Measurements from ENCODE around the gene ANGPTL7. TPM values are rescaled to one million over a fixed set of nuclear protein-coding genes. Genes with fewer than 3 reads are reported as not detected.

ANGPTL7 gene
- total RNA-seq, 1 donor from 2014 or later = not detected

DNA sequence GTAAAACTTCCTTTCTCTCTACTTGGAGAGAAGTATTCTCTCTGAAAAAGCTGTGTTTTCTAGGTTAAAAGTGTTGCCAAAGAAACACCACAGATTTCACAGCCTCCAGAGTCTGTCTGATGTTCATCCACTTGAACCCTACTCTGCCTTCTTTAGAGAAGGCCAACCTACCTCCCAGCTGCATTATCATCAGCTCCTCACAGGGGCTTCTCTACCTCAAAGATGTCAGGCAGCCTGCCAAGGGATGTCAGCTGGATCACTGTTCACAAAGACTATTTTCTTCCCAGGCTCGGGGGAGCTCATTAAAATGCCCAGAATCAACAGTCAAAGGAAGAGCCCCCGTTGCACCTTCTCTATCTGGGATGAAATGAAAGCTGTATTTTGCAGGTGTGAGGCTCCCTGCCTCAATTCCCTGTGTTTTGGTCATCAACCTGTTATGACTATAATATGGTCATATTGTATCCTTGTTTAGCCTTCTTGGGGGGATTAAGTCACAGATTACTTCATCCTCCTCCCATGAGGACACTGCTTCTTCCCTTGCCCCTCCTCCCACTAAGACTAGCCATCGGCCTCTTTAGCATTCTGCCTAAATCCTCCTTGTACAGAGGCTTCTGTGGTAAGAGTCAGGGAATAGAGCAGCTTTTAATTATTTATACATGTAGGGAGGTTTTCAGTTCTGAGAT lies 25.7 kb downstream of the ANGPTL7 start:
- H3K36me3 ChIP-seq (ENCODE audit: control insufficient read depth, insufficient read depth, low read length) = peaks cover 15% of the 10 kb centered on the region
- FAIRE-seq (no peak), DNase-seq (ENCODE audit: low read depth) (no peak)
- TF ChIP-seq, protein P1, sequence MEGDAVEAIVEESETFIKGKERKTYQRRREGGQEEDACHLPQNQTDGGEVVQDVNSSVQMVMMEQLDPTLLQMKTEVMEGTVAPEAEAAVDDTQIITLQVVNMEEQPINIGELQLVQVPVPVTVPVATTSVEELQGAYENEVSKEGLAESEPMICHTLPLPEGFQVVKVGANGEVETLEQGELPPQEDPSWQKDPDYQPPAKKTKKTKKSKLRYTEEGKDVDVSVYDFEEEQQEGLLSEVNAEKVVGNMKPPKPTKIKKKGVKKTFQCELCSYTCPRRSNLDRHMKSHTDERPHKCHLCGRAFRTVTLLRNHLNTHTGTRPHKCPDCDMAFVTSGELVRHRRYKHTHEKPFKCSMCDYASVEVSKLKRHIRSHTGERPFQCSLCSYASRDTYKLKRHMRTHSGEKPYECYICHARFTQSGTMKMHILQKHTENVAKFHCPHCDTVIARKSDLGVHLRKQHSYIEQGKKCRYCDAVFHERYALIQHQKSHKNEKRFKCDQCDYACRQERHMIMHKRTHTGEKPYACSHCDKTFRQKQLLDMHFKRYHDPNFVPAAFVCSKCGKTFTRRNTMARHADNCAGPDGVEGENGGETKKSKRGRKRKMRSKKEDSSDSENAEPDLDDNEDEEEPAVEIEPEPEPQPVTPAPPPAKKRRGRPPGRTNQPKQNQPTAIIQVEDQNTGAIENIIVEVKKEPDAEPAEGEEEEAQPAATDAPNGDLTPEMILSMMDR (IDR thresholded peaks at IDR 0.05; ENCODE audit: insufficient read depth, low read length, severe bottlenecking) = no peak
- H3K27me3 ChIP-seq (ENCODE audit: control insufficient read depth, insufficient read depth, low read length) = no peaks in the 10 kb centered on the region
- H3K4me3 ChIP-seq (ENCODE audit: low read depth, low read length) = no peak overlapping the region

DNA sequence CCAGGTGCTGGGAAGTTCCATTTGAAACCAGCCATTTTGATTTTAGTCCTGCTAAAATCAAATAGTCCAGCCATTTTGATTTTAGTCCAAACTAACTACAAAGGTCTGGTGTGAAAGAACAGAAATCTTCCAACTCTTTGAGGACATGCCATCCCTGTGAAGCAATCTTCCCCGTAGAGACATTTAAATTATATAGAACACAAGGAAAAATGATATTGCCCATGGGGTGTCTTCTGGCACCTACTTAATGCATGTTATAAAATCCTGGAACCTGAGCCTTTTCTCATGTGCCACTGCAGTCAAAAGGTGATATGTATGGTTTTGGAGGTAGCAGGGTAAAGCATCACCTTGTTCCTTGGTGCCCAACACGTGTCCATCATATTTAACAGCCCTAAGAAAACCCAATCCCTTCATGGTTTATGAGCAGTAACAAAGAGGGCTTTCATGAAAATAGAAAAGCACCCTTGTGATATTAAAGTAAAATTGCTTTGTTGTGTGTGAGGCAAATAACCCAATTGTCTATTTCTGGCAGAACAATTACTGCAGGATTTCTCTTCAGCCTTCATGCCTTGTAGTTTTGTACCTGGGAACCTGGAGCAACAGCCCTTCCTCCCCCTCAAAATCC lies 26.3 kb downstream of the ANGPTL7 start:
- TF ChIP-seq, protein P1 (IDR thresholded peaks at IDR 0.05; ENCODE audit: insufficient read depth, low read length, severe bottlenecking) = no peak
- FAIRE-seq = no peak

DNA sequence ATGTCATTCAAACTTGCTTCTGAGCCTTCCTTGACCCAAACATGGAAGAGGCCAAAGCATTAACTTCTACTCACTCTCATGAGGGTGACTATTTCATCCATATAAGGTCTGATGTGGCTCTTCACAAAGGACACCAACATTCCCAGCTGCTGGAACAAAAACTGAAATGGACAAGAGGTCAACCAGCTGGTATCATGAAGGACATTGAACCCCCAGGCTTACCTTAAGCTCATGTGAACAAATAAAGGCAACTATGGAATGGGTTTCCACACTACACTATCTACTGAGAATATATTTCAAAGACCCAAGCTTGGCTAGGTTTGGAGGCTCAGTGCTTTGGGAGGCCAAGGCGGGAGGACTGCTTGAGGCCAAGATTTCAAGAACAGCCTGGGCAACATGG lies 26.9 kb downstream of the ANGPTL7 start:
- DNase-seq (ENCODE audit: low read depth) (no peak), FAIRE-seq (no peak)
- H3K4me3 ChIP-seq (ENCODE audit: low read depth, low read length) = no peak overlapping the region
- H3K36me3 ChIP-seq (ENCODE audit: control insufficient read depth, insufficient read depth, low read length) = peaks cover 14% of the 10 kb centered on the region
- TF ChIP-seq, protein P1 (IDR thresholded peaks at IDR 0.05; ENCODE audit: insufficient read depth, low read length, severe bottlenecking) = no peak
- H3K27me3 ChIP-seq (ENCODE audit: control insufficient read depth, insufficient read depth, low read length) = no peaks in the 10 kb centered on the region

More for the DNA sequence above, 26.3 kb downstream of the ANGPTL7 start:
- Histone ChIP-seq H3K27me3 (ENCODE audit: control insufficient read depth, insufficient read depth, low read length) (no peaks in the 10 kb centered on the region), H3K36me3 (ENCODE audit: control insufficient read depth, insufficient read depth, low read length) (peaks cover 15% of the 10 kb centered on the region), H3K4me3 (ENCODE audit: low read depth, low read length) (no peak overlapping the region)
- no peak for DNase-seq (ENCODE audit: low read depth)

DNA sequence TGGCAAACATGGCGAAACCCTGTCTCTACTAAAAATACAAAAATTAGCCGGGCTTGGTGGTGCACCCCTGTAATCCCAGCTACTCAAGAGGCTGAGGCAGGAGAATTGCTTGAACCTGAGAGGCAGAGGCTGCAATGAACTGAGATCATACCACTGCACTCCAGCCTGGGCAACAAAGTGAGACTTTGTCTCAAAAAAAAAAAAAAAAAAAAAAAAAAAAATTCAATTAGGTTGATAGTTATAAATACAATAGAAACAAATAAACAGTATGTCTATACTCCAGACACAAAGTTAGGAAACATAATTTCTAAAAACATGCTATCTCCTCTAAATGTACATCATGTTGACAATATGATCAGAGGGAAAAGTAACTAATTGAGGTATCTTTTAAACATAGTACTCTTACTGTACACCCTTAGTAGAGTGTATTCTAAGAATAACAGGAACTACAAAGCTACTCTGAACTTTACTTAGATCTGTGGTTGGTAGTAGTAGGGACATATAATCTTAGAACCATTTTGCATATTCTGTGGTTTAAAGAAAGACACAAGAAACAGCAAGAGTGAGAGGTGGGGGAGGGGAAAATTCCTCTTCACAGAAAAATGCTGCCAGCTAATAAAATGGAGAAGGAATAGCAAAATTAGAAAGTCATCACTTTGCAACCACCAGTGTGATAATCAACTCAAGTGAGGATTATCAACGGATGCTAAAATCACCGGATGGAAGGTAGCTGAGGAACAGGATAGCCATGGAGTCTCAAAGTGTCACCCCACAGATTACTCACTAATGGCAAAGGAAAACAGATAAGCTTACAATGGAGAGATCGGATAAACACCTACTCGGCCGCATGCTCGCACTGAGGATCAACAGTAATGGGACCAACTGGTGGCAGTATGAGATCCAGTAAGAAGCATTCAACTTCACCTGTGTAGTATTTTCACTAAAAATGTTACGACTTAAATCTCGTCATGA lies 38.2 kb downstream of the ANGPTL7 start:
- no peak for FAIRE-seq

DNA sequence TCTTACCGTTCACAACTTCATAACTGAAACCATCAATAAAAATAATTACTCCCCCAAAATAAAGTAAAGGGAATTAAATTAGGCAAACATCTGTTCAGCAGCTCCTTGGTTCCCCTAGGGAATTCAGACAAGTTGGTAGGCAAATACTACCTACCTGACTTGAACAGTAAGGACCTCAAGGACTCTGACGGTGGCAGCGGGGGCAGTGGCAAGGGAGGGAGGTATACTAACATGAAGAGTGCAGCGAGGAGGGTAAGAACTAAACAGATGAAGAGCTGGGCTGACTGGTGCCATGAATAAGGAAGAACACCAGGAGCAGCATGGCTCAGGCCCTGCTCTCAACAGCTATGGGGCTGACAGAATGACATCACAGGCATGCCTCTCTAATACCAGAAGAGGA lies 40.0 kb downstream of the ANGPTL7 start:
- FAIRE-seq = no peak
- no peak overlapping the region for H3K4me3 ChIP-seq (ENCODE audit: low read depth, low read length)
- H3K36me3 ChIP-seq (ENCODE audit: control insufficient read depth, insufficient read depth, low read length) = peaks cover 24% of the 10 kb centered on the region
- no peak for DNase-seq (ENCODE audit: low read depth)
- H3K27me3 ChIP-seq (ENCODE audit: control insufficient read depth, insufficient read depth, low read length) = no peaks in the 10 kb centered on the region
- TF ChIP-seq, protein P1 (IDR thresholded peaks at IDR 0.05; ENCODE audit: insufficient read depth, low read length, severe bottlenecking) = no peak

More for the DNA sequence above, 38.2 kb downstream of the ANGPTL7 start:
- TF ChIP-seq, protein P1 (IDR thresholded peaks at IDR 0.05; ENCODE audit: insufficient read depth, low read length, severe bottlenecking) = no peak
- no peak for DNase-seq (ENCODE audit: low read depth)
- Histone ChIP-seq H3K36me3 (ENCODE audit: control insufficient read depth, insufficient read depth, low read length) (peaks cover 18% of the 10 kb centered on the region), H3K27me3 (ENCODE audit: control insufficient read depth, insufficient read depth, low read length) (no peaks in the 10 kb centered on the region), H3K4me3 (ENCODE audit: low read depth, low read length) (no peak overlapping the region)

Data from bronchial epithelial cell (primary cell).